GM21423 (cell line): Measurements from ENCODE around the gene ATP10A.
"Not testable (repeated sequence)": the region's sequence is repeated elsewhere in the genome, so short reads cannot be mapped to it uniquely, and the experiment has no call there.

Experiments
- ATAC-seq: cut with Tn5 transposase; IDR thresholded peaks from one replicate; pipeline ENCODE4 v1.9.1; 2021; ENCODE audit warnings: mild to moderate bottlenecking, moderate library complexity; ENCODE audit not compliant: unreplicated experiment

Gene ATP10A

GRCh38 chr15:25667829-25668228 is 195.3 kb downstream of the ATP10A start:
- ATAC-seq = no peak

GRCh38 chr15:25665913-25666312 is 197.2 kb downstream of the ATP10A start:
- ATAC-seq = no peak

- ATAC-seq = no peak
These were observed 198.4 kb downstream of the ATP10A start for GRCh38 chr15:25664761-25665160.

GRCh38 chr15:25663515-25663914 is 199.6 kb downstream of the ATP10A start:
- no peak for ATAC-seq

GRCh38 chr15:25661898-25662297 is 201.2 kb downstream of the ATP10A start:
- no peak for ATAC-seq

GRCh38 chr15:25659251-25659650 is 203.9 kb downstream of the ATP10A start:
- ATAC-seq = no peak

- no peak for ATAC-seq
These were observed 204.6 kb downstream of the ATP10A start for GRCh38 chr15:25658560-25658959.

- no peak for ATAC-seq
These were observed 207.7 kb downstream of the ATP10A start for GRCh38 chr15:25655207-25655948.

- ATAC-seq = no peak
These were observed 209.8 kb downstream of the ATP10A start for GRCh38 chr15:25653371-25653770.

GRCh38 chr15:25652704-25653103 is 210.4 kb downstream of the ATP10A start:
- ATAC-seq = no peak

GRCh38 chr15:25649390-25649789 is 213.7 kb downstream of the ATP10A start:
- ATAC-seq = no peak

- no peak for ATAC-seq
These were observed 220.0 kb downstream of the ATP10A start for GRCh38 chr15:25643120-25643519.

GRCh38 chr15:25641762-25642161 is 221.4 kb downstream of the ATP10A start:
- no peak for ATAC-seq

- no peak for ATAC-seq
These were observed 221.8 kb downstream of the ATP10A start for GRCh38 chr15:25641361-25641760.

- ATAC-seq = not testable (repeated sequence)
These were observed 222.2 kb downstream of the ATP10A start for GRCh38 chr15:25640959-25641358.

GRCh38 chr15:25640381-25640780 is 222.7 kb downstream of the ATP10A start:
- no peak for ATAC-seq

- not testable (repeated sequence) for ATAC-seq
These were observed 226.6 kb downstream of the ATP10A start for GRCh38 chr15:25636486-25636885.

GRCh38 chr15:25635191-25635590 is 227.9 kb downstream of the ATP10A start:
- ATAC-seq = no peak

- ATAC-seq = no peak
These were observed 229.3 kb downstream of the ATP10A start for GRCh38 chr15:25633862-25634261.

- no peak for ATAC-seq
These were observed 231.2 kb downstream of the ATP10A start for GRCh38 chr15:25631971-25632370.
